HG03045 (cell line): ENCODE measurements around the gene S1PR4.
"Not testable (repeated sequence)": the region's sequence is repeated elsewhere in the genome, so short reads cannot be mapped to it uniquely, and the experiment has no call there.

Experiments used
- ATAC-seq: cut with Tn5 transposase; IDR thresholded peaks from one replicate; pipeline ENCODE4 v1.9.1; 2021; ENCODE audit warnings: mild to moderate bottlenecking, moderate library complexity; ENCODE audit not compliant: unreplicated experiment

The S1PR4 gene

DNA sequence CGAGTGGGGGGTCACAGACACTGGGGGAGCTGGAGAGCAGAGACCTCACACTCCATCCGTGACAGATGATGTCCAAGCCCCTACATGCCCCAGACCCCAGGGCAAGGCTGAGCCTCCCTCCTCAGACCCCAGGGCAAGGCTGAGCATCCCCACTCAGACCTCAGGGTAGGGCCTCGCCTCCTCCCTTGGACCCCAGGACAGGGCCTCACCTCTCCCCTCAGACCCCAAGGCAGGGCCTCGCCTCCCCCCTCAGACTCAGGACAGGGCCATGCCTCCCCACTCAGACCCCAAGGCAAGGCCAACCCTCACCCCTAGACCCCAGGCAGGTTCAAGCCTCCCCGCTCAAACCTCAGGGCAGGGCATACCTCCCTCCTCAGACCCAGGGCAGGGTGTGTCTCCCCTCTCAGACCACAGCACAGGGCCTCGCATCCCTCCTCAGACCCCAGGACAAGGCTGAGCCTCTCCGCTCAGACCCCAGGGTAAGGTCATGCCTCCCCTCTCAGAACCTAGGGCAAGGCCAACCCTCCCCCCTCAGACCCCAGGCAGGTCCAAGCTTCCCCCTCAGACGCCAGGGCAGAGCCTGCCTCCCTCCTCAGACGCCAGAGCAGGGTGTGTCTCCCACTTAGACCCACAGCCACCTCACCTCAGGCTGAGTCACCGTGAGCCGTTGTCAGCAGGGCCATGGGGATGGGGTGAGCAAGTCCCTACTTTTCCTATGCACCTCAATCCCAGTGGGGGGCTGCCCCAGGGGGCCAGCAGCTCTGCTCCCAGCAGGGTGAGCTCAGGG lies 1.7 kb upstream of the S1PR4 start:
- ATAC-seq: no peak

DNA sequence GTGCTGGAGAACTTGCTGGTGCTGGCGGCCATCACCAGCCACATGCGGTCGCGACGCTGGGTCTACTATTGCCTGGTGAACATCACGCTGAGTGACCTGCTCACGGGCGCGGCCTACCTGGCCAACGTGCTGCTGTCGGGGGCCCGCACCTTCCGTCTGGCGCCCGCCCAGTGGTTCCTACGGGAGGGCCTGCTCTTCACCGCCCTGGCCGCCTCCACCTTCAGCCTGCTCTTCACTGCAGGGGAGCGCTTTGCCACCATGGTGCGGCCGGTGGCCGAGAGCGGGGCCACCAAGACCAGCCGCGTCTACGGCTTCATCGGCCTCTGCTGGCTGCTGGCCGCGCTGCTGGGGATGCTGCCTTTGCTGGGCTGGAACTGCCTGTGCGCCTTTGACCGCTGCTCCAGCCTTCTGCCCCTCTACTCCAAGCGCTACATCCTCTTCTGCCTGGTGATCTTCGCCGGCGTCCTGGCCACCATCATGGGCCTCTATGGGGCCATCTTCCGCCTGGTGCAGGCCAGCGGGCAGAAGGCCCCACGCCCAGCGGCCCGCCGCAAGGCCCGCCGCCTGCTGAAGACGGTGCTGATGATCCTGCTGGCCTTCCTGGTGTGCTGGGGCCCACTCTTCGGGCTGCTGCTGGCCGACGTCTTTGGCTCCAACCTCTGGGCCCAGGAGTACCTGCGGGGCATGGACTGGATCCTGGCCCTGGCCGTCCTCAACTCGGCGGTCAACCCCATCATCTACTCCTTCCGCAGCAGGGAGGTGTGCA lies 587 bp downstream of the S1PR4 start:
- ATAC-seq: no peak

DNA sequence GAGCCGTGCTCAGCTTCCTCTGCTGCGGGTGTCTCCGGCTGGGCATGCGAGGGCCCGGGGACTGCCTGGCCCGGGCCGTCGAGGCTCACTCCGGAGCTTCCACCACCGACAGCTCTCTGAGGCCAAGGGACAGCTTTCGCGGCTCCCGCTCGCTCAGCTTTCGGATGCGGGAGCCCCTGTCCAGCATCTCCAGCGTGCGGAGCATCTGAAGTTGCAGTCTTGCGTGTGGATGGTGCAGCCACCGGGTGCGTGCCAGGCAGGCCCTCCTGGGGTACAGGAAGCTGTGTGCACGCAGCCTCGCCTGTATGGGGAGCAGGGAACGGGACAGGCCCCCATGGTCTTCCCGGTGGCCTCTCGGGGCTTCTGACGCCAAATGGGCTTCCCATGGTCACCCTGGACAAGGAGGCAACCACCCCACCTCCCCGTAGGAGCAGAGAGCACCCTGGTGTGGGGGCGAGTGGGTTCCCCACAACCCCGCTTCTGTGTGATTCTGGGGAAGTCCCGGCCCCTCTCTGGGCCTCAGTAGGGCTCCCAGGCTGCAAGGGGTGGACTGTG lies 1.2 kb downstream of the S1PR4 start:
- no peak for ATAC-seq

DNA sequence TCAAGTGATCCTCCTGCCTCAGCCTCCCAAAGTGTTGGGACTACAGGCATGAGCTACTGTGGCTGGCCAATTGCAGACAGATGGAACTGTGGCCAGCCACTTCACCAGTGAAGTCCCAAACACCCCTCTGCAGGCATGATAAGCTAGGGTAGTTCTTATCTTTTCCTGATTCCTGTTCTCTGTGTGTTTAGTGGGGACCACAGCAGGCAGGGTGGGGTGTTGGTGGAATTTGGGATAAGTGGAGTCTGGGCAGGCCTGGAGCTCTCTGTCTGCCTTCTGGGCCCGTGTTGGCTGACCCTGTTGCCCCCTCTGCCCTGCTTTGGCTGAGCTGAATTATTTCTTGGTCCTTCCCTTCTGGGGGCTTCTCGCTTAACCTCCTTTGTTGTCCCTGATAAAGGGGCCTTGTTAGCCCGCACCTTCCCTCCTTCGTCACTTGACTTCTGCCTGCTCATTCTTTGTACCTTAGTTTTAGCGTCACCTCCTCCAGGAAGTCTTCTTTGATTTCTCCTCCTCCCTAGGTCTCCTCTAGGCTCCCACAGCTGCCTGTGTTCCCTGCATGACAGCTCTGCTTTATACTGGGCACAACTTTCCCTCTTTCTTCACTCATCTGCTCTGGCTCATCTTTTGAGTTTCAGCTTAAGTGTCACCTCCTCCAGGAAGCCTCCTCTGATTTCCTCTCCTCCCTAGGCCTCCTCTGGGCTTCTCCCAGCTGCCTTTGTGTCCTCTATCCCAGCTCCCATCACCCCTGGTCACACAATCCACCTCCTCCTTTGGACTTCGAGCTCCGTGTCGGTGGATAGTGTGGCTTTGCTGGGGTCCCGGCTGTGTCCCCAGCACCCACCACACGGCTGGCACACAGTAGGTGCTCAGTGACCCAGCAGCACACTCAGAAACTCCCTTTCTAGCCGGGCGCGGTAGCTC lies 5.4 kb downstream of the S1PR4 start:
- ATAC-seq: no peak

DNA sequence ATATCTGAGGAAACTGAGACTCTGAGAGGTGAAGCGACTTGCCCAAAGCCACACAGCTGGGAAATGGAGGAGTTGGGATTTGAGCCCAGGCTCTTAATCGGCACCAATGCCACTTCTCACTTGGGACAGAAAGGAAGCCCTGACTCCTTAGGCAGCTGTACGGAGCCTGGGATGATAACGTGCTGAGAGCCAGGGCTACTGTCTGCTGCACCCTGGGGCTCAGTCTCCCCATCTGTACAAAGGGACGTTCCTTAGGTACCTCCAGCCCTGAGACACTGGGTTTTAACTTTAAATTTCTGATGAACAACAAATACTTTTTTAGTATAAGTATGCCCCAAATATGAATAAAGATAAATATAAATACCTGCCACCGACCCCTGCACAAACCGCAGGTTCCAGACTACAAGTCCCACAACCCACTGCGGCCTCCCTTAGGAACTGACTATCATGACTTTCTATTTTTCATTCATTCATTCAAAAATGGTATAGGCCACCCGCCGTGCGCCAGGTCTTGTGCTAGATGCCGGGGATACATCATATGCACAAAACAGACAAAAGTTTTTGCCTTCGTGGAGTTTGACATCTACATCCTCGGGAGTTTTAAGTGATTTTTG lies 6.4 kb downstream of the S1PR4 start:
- ATAC-seq: peak; percentile 14

DNA sequence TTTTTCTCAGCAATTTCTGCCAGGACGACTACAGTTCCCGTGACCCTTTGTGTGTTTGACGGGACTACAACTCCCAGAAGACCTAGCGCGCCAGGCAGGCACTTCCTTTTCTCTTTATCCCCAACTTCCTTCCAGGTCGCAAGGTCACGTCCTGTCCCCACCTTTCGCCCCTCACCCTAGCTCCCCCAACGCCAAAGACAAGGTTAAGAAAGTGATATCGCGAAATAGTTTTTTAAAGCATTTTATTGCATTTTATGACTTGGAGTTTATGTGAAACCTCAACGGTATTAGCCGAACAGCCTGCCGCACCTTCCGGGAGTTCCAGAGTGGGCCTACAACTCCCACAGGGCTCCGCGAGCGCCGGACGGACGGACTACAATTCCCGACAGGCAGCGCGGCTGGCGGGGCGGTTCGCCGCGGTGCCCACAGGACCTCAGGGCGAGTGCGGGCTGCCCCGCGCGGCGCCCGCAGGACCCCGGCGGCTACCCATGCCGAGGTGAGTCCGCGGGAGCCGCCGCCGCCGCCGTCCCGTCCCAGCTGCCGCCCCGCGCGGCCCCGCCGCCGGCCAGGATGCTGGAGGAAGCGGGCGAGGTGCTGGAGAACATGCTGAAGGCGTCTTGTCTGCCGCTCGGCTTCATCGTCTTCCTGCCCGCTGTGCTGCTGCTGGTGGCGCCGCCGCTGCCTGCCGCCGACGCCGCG lies 7.0 kb downstream of the S1PR4 start, which contains the start of gene NCLN:
TSS of gene NCLN (plus strand) at position 470 of the 699 bp plus-strand sequence. CDS start at position 571, 101 bp downstream.
- ATAC-seq: peak; percentile 73

DNA sequence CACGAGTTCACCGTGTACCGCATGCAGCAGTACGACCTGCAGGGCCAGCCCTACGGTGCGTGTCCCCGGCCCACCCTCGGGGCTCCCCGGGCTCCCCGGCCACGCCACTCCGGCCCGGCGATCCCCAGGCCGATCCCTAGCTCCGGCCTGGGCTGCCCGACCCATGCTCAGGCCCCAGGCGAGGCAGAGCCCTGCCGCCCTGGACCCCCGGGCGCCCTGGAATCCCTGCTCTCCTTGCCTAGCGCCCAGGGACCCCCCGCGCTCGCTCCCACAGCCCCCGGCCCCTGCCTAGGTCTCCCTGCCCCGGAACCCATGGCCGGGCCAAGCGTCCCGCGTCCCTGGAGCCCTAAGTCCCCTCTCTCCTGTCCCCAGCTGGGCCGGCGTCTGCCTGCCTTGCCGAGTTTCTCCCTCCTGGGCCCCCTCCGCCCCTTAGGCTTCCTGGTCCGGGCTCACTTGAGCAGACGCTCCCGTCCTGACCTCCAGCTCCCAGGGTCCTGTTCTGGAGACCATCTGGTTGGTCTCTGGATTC lies 7.7 kb downstream of the S1PR4 start:
- peak; percentile 24 for ATAC-seq

DNA sequence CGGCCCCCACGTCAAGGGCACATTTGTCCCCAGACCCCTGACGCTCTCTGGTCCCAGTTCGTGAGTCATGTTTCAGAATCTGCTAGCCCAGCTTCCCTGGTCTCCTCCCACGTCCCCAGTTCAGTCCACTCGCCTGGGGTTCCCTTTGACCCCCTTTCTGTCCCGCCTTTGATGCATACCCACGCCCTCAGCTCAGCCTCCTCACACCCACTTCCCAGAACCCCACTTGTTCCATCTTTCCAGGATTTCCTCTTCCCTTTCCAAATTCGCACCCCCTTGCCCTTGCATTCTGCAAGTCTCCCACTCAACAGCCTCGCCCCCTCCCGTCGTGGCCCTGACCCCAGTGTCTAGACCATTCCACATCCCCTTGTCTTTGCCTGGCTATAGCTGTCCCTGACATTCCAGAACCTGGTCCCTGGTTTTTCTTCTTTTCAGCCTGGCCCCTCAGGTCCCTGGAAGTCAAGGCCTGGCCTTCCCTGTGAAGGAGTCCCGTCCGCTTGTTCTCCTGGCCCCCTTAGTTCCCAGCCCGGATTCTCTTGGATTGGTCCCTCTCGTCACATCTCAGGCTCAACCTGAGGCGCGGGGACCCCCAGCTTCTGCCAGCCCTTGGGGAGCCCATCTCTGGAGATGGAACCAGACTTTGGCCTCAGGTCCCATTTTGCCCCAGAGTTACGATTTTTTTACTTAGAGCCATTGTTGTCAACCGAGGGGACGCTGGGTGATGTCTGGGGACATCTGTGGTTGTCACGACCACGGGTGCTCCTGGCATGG lies 8.5 kb downstream of the S1PR4 start:
- ATAC-seq: no peak

DNA sequence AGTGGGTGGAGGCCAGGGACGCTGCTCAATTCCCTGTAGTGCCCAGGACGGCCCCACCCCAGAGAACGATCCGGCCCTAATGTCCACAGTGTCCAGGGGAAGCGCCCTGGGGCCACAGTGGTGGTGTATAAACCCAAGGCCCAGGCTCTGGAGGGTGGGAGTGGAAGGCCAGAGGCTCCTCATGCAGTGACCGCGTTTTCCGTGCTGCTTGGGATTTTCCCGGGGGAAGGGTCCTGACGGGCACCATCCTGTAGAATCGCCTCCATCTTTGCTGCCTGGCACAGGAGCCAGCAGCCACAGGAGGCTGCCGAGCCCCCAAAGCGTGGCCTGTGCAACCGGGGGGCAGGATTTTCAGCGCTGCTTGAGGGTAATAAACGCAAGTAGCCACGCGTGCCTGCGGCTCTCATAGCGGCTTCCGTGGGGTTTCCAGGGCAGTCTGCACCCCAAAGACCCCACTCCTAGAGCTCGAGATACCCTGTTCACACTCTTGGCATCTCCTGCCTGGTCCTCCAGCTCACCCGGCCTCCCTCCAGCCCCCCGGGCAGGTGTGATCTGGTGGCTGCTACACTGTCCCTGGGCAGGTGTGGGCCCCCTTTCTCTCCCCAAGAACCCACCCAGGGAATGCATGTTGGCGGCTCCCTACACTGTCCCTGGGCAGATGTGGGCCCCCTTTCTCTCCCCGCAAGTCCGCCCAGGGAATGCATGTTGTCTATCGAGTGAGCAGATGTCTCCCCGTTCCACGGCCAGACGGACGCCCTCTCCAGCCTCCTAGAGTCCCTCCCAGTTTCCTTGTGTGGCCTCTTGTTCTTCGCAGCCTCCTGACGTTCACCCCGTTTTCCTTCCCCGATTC lies 9.3 kb downstream of the S1PR4 start:
- no peak for ATAC-seq

DNA sequence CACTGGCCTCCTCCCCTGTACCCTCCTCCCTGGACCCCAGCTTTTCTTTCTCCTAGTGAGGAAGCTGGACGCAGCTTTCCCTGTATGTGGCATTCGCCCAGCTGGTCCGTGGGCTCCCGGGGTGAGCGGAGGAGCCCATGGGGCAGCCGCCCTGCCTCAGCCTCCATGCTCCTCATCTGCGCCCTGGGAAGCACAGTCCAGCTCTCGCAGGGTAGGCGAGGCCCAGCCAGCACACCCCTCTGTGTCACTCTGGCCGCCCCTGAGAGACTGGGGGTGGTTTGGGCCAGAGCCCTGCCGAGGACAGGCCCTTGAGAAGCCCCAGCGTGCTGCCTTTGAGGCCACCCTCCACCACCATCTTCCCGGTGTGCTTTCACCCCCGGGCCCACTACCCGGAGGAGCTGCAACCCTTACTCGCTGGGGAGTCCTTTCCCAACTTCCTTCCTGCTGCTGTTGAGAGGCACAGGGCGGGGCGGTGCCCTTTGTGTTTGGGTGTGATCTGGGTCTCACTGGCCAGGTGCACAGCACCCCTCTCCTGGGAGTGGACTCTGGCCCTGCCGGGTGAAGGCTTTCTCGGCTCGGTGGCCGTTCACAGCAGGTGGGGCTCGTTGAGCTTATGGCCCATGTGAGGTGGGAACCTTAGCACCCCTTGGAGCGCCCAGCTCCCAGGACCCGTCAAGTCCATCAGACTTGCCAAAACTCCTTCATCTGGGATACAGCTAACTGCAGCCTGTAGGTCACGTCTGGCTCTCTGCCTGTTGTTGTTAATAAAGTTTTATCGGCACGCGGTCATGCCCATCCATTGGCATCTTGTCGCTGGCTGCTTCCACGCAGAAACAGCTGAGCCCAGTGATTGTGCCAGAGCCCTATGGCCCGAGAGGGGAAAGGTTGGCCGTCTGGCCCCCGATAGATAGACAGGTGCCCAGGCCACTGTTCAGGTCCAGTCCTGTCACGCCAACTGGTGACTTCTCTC lies 10.3 kb downstream of the S1PR4 start:
- ATAC-seq: no peak

DNA sequence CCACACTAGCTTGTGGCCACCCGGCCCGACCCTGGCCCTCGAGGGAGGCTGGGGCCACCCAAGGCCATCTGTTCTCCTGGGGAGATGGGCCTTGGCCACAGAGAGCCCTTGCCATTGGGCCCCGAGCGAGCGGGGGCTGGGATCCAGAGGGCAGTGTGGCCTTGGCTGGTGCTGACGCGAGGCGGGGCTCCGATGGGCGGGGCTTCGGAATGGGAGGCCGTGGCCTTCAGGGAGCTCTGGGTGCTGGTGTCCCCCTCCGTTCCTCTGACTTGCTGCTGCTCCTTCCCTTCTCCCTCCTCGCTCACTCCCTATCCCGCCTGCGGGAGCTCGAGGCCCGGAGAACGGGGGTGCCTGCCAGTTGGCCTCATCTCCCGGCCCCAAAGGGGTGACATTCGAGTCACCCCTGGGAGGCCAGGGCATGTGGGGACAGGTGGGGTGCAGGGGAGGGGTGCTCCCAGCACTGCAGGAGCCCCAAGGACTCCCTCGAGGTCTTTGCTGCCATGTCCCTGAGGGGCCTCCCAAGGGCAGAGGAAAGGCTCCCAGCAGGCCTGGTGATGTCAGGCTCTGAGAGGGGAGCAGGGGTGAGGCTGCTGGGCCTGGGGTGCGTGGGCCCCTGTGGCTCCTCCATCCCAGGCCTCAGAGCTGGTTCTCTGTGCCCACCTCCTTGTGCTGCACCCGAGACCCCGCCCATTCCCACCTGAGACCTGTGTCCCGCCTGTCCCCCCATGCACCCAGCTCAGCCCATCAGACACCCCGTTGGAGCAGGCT lies 11.3 kb downstream of the S1PR4 start:
- no peak for ATAC-seq

DNA sequence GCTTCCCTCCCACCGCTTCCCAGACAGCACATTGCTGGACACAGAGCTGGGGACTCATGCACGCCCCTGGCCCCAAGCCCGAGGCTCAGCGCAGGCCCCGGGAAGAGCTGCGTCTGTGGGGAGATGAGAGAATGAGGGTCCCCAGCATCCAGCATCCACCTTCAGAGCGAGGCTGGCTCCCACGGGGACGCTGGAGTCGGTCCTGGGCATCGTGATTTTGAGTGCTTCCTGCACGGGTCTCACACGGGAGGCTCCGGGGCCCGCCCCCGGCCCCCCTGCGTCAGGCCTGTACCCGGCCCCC lies 11.9 kb downstream of the S1PR4 start:
- ATAC-seq: no peak

DNA sequence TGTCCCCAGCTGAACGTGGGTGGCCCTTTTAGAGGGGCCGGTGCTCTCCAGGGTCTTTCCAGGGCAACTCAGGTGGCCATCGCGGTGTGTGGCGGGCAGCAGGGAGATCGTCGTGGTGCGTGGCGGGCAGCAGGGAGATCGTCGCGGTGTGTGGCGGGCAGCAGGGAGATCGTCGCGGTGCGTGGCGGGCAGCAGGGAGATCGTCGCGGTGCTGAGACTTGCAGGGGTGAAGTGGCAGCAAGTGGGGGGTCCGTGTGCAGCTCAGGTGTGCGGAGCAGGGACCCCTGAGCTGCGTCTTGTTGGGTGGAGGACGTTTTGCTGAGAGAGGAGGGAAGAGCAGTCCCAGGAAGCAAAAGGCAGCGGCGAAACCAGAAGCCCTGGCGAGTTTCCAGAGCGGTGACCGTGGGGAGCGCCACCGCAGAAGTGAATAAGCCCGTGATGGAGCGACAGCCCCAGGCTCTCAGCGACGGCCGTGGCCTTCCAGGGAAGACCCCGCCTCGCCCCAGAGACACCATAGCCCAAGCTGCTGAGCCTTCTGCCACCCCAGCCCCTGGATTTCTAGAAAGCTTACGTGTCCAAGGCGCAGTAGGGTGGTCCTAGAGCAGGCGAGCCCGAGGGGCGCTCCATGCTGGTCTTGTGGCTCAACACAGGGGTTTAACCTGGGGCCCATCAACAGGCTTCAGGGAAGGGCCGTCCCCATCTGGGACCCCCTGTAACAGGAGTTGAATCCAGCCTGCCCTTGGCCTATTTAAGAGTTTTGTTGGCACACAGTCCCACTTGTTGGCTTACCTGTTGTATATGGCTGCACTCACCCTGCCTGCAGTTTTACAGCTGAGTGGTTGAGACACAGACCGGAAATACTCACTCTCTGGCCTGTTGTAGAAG lies 12.6 kb downstream of the S1PR4 start:
- no peak for ATAC-seq

DNA sequence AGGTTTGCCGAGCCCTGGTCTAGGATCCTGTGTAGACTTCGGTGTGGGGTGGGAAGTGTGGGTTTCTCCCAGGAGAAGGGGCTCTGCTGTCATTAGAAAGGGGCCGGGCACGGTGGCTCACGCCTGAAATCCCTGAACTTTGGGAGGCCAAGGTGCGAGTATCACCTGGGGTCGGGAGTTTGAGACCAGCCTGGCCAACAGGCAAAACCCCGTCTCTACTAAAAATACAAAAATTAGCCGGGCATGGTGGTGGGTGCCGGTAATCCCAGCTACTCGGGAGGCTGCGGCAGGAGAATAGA lies 13.2 kb downstream of the S1PR4 start:
- ATAC-seq: not testable (repeated sequence)

DNA sequence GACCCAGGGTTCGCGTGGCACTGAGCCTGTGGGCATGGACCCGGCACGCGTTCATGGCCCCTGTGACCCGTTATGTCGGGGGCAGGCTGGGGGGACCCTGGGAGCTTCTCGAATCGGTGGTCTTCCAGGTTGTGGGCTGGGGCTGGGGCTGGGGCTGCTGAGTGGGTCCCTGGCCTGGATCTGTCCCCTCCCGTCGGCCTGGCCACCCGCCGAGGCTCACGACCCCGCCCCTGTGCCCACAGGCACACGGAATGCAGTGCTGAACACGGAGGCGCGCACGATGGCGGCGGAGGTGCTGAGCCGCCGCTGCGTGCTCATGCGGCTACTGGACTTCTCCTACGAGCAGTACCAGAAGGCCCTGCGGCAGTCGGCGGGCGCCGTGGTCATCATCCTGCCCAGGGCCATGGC lies 13.7 kb downstream of the S1PR4 start:
- ATAC-seq: no peak
